Left forelimb (tissue), 1 donor: ENCODE measurements around the gene KDM4B.
A peak's percentile ranks its signal among the peaks of the same experiment; 100 is the strongest.

Experiments
- DNase-seq: peaks from one replicate; pipeline ENCODE4 v3.0.0-alpha.2; 2018; ENCODE audit warnings: low spot score

The KDM4B gene

DNA sequence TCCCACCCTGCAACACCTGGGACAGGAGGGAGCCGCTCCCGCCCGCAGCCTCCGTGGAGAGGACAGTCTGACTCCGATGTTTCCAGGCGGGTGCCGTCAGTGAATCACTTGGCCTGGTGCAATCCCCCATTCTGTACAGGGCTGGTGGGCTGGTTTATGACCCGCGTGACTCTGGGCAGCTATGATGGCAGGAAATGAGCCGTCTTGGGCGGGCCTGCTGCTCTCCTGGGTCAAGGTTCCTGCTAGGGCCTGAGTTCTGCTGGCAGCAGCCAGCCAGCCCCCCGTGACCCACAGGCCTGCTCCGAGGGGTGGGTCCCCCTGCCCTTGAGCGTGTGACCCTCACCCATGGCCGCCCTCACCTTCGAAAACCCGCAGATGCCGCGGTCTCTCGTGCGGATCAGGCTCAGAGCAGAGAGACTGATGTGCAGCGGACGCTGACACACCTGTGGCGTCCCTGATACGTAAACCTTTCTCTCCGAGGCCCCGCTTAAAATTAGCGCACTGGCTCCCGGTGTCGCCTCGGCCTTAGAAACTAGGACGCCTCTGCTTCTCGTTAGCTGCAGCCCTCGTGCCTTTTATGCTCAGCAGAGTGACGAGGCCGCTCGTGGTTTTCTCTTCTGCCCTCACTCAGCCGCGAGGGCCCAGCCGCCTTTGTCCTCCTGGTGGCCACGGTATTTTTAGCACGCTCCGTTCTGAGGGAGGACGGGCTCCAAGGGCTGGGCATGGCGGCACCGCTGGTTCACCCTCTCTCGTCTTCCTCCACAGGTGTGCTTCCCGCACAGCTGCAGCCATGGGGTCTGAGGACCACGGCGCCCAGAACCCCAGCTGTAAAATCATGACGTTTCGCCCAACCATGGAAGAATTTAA lies 63.4 kb downstream of the KDM4B start:
- DNase-seq, result no peak

DNA sequence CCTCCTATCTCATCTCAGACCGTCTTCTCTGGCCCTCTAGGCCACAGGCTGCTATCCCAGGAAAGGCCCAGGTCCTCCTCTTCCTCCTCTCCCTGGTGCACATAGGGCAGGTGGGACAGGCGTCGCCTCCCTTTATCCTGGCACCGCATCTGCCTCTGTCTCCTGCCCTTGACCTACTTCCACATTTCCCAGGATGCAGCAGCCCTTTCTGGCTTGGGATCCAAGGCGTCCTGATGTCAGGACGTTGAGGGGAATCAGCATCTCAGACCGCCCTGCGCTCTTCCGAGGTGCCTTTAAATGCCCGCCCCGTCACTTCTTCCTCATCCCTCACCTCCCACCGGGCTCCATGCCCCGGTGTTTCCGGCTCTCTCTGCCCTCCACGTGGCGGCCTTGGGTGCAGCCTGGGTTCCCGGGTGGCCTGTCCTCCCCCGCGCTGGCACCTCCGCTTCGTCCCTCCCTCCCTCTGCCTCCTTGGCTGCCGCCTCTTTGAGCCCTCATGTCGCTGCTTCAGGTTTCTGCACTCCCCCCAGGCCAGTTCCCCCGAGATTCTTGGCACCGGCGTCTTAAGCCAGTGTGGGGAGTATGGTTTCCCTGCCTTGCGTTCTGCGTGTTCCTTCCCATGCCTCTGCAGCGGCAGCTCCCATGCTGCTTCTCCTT lies 66.3 kb downstream of the KDM4B start:
- no peak for DNase-seq

DNA sequence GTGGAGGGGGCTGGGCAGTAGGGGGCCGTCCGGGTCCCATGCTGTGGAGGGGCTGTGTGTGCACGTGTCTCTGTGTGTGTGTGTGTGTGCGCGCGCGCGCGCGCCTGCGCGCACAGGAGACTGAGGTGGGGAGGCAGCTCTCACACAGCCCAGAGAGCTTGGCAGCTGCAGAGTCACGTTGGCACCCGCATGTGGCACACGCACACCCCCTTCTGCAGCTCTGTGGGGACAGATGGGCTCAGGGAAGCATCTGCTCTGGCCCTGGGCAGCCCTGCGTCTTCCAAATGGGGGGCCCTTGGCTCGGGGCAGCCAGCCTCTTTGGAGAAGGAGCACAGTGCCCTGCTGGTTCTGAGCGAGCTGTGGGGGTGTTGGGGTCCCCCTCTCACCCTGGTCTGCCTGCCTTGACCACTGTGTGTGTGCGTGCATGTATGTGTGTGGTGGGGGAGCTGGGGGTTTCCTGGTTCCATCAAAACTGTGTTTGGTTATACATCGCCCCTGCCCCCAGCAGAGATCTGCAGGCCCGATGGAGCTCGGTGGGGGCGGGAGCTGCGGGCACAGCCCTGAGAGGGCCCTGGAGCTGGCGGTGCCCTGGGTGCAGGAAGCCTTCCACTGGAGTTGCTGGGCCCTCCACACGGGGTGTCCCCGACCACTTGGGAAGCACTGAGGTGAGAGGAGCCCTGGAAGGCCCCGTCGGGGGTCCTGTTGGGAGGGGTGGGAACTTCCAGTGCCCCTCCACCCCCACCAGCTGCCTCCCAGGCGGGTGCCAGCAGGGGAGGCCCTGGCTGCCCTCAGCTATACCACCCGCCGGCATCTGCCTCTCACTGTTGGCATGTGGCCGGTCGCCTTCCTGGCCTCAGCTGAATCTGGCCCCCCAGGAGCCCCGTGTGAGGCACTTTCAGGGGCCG lies 67.1 kb downstream of the KDM4B start:
- DNase-seq, result no peak

DNA sequence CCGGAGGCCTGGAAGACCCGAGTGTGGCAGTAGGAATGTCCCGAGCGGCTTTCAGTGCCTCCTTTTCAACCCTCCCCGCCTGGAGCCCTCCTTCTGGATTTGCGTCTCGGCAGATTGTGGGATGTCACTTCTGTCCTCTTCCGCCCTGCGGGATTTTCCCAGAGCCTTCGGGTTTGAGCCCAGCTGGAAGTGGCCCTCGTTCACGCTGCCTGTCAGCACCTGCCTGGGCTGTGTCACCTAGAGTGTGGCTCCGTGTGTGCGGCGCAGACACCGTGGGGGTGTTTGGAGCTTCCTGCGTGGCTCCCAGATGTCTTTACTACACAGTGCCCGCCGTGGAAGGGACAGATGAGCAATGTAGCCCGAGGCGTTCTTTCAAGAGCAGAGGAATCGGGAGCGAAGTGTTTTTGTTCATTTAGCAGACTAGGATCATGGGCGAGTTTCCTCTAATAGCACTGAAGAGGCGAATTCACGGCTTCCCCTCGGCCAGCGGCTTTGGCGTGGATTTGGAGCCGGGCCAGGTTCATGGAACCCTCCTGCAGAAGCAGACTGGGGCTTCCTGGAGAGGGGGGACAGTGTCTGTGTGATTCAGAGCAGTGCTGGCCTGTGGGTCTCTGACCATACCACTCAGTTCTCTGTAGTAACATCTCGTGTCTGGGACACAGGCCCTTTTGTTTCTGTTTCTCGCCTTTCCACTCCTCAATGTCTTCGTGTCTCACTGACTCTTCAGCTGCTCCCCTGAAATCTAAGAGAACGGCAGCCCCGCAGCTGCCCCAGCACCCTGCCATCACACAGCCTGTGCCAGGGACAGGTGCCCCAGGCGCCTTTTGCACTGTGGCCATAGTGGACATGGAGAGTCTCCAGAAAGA lies 68.0 kb downstream of the KDM4B start:
- no peak for DNase-seq

DNA sequence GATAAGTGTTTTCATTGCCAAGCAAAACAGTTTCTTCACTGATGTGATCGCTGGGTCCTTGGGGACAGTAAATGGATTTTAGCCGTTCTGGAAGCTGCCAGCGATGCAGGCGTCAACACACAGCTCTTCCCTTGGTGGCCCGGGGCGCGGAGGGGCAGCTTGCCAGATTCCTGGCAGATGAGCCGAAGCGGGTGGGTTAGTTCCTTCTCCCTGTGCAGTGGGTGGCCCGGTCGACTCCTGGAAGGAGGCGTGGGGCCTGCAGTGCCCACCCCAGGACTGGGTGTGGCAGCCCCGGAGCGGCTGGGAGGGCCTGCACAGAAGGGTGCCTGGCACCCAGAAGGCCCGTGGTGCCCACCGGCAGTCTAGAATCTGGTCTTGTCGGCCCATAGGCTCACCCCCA lies 69.0 kb downstream of the KDM4B start:
- no peak for DNase-seq

DNA sequence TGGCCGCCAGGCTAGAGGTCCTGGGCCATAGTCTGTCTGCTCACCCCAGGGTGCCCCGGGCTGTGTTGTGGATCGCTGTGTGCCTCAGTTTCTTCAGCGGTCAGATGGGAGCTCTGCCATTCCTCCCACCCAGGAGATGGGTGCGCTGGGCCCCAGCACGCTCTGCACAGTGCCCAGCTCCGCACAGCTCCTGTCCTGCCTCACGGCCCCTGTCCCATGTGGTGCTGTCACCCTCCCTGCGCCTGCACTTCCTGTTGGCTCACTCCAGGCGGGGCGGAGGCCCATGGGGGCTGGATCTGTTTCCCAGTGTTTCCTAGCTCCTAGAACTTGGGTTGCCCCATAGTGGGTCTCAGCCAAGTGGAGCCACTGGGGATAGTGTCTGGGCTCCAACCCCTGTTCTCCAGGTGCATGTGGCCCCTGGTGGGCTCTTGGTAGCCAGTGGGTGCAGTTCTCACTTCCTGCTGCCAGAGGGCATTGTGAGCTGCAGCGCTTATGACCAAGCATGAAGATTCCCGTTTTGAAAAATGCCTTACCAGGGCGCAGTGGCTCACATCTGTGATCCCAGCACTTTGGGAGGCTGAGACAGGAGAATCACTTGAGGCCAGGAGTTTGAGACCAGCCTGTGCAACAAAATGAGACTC lies 69.8 kb downstream of the KDM4B start:
- no peak for DNase-seq

DNA sequence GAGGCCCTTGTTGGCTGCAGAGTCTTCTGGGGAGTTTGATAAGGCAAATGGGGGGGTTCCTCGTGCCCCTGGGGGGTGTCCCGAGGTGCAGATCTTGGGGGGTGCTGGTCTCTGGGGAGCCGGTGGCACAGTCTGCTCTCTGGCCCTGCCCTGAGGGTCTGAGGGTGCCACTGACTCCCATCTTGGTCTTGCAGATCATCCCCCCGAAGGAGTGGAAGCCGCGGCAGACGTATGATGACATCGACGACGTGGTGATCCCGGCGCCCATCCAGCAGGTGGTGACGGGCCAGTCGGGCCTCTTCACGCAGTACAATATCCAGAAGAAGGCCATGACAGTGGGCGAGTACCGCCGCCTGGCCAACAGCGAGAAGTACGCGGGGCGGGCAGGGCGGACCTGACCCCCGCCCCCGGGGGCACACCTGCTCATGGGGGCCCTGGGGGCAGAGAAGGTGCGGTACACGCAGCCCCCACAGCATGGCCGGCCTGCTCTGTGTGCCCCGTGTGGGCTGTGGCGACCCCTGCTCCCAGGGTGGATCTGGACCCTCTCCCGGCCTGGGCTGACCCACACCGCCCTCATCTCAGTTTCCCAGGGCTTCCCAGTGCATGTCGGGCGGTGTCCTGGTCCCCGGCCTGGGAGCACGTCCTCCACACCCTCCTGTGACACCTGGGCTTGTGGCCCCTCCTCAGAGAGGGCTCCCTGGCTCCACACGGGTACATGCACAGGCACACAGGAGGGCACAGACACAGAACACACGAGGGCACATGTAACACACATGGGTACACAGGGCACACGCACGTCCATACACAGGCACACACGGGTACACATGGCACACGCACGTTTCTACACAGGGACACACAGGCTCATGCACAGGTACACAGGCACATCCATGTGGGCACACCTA lies 71.0 kb downstream of the KDM4B start:
- DNase-seq, result no peak

DNA sequence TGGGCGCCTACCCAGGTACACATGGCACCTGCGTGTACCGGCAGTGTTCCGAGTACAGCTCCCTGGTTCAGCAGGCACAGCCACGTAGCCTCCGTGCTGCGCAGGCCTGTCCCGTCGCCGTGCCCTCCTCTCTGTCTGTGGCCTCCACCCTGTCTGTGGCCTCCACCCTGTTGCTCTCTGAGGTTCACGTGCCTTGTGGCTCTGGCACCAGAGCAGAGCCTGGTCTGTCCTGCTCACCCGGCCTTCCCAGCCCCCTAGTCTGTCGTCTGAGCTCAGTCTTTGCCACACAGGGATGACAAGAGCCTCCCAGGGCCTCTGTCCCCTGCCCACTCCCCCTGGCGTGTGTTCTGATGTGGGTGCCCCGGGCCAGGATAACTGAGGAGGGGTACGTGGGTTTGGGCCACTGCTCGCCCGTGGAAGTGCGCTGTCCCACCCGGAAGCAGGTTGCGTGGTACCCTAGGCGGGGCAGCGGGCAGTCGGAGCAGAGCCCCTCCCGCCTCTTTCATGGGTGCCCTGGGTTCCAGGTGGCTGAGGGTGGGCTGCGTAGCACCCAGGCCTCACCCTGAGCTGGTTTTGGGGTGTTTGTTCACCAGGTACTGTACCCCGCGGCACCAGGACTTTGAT lies 71.7 kb downstream of the KDM4B start:
- DNase-seq, result no peak

DNA sequence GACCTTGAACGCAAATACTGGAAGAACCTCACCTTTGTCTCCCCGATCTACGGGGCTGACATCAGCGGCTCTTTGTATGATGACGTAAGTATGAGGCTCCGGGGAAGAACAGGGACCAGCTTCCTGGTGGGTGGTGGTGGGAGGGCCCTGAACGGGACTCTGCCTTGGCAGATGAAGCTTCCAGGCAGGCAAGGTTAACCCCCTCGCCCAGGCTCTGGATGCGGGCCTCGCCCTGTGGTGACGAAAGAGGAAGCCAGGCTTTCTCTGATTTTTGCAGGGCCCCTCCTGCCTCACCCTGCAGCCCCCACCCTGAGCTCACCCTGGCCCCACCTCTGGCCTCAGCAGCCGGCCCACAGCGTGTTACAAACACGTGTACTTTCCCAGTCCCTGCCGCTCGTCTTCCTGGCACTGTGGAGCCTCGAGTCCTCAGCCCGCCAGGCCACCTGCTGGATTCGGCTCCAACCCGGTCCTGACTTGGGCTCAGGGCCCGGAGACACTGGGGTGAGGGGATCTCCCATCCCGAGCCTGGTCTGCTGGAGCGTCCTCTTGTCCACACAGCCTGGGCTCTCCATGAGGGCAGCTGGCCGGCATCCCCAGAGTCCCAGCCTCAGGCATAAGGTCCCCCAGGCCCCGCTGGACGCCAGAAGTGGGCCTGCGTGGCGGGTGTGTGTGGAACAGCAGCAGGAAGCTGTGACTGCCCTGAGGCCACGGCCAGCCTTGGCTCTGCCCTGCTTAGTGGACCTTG lies 72.4 kb downstream of the KDM4B start:
- no peak for DNase-seq

DNA sequence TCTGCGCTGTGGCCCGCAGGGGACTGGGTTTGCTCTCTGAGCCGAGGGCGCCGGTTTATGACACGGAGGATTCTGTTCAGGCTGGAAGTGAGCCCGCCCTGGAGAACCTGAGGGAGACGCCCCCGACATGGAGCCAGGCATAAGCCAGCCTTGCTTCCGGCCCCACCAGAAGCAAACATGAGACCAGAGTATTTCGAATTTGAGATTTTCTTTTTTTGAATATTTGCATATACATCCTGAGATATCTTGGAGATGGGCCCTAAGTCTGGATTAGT lies 72.9 kb downstream of the KDM4B start:
- DNase-seq, result no peak

DNA sequence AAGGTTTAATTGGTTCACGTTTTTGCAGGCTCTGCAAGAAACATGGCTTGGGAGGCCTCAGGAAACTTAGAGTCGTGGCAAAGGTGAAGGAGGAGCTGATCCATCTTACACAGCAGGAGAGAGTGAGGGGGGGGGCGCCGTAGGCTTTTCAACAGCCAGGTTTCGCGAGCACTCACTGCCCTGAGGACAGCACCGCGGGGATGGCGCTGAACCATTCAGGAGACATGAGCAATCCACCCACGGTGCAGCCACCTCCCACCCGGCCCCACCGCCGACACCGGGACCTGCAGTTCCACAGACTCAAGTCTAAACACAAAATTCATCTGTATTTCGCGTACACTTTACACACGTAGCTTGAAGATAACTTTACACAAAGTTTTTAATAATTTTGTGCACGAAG lies 73.6 kb downstream of the KDM4B start:
- no peak for DNase-seq

DNA sequence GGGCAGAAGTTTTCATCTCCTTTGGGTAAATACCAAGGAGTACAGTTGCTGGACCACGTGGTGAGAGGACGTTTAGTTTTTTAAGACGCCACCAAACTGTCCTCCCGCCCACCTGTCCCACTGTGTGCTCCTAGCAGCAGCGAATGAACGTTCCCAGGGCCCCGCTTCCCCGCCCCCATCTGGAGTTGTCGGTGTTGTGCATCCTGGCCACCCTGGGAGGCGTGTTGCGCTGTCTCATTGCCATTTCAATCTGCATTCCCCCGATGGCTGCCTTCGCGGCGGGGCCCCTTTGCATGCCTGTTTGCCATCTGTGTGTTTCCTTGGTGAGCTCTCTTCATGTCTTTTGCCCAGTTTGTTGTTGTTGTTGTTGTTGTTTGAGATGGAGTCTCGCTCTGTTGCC lies 76.1 kb downstream of the KDM4B start:
- DNase-seq, result no peak

DNA sequence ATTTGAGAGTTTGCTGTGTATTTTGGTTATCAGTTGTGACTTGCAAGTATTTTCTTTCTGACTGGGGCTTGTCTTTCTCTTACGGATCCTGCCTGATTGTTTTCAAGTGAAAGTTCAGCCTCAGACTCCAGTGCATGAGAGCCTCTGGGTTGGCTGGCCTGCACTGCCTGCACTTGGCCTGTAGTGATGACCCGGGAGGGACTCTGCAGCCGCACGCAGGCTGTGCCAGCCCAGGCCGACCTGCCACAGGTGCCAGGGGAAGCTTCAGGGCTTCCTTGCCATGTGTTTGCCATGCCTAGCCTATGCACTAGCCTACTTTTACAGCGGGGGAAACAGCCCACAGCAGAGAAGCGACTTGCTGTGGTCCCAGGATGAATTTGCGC lies 77.0 kb downstream of the KDM4B start:
- no peak for DNase-seq

DNA sequence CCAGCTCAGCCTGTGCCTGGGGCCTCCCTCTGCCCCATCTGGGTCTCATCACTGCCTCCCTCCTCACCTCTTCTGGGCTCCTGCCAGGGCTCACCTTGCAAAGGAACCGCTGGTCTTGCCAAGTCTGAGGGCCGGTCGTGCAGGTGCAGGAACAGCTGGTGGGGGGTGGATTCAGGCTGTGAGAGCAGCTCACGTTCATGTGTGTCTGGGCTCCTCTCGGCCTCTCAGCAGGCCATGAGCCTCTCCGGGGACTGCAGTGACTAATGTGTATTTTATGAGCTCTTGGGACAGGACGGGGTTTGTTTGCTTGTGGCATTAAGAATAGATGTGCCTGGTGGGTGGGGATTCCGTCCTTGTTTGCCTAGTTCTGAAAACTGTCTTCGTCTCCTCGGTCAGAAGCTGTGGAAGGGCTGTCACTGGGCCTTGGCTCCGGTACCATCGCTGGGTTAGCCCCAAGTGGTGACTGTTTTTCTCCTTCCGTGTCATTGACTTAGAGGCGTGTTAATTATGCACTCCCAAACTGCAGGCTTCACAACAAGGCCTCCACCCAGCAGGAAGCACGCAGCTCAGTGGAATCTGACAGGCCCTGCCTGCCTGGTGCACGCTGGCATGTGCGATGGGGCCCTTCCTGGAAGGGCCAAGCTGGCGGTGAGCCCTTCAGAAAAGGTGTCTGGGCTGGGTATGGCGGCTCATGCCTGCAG lies 77.6 kb downstream of the KDM4B start:
- DNase-seq, result no peak

DNA sequence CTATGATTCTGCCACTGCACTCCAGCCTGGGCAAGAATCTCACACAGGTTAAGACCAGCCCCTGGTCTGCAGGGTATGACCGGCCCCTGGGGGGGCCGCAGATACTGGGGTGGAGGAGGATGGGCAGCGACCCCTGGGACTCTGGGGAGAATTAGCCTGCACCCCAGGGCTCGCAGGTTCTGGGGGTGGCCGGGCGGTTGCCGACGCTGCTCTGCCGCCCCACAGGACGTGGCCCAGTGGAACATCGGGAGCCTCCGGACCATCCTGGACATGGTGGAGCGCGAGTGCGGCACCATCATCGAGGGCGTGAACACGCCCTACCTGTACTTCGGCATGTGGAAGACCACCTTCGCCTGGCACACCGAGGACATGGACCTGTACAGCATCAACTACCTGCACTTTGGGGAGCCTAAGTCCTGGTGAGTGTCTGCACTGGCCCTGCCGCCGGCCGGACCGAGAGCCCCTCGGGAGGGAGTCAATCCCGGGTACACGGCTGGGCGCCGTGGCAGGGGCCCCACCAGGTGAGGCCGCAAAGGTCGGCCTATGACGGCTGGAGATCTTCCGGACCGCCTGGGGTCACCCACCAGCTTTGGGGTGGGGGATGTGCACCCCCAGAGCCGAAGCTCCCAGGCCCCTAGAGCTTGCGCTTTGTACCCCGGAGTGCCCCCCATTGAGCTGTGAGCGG lies 78.5 kb downstream of the KDM4B start:
- no peak for DNase-seq

DNA sequence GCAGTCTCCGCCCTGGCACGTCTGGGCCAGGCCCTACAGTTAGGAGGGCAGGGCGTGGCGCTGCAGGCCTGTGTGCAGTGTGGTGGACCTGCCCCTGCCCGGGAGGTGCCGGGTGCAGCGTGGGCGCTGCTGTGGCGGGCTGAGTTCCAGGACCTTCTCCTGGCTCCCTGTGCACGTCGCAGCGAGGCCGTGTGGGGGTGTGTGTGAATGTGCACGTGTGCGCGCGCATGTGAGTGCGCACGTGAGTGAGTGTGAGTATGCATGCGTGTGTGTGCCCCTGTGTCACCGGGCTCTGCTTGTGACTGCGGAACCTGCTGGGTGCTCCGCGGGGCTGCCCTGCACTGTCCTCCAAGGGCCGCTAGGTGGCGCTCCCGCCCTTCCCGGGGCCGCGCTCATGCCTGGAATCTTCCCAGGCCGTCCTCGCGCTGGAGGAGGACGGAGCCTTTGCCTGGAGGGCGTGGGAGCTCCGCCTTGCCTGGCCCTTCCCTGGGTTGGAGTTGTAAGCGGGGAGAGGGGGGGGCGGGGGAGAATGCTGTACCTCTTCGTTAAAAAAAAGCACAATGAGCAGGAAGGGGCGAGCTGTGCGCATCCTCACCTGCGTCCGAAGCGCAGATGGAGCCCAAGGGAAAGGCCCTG lies 79.3 kb downstream of the KDM4B start:
- DNase-seq, result peak; percentile 90
